ENCODE data around the gene ANKRD11.

DNA sequence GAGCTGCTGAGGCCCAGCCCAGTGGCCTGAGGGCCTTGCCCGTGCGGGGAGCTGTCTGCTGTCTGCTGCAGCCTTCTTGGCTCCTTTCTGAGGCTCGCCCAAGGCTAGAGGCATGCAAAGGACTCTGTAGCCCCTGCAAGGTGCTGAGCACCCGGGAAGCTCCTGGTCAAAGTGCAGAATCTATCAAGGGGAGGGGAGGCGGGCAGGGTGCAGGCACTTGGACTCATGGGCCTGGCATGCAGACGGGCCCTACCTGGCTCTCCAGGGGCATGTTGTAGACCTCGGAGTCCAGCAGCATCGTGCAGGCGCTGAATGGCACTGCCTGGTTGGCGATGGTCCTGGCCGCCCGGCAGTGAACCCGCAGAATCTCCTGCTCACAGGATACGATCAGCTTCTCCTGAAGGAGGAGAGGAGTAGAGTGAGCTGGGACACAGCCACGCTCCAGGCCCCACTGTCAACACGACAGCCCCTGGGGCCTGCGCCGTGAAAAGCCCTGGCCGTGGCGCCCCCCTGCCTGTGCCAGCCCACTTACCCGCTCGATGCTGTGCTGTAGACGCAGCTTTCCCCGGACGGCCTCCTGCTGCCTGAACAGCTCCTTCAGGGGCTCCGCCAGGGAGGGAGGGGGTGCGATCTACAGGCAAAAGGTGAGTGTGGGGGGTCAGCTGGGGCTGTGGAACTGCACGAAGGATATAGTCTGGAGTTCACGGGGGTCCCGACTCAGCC lies 215.6 kb downstream of the ANKRD11 start:
- TF ChIP-seq CTCF (IDR thresholded peaks at IDR 0.05) (no peak), ZFX (IDR thresholded peaks at IDR 0.05; ENCODE audit: borderline replicate concordance) (no peak)

Data from 22Rv1 (cell line).